GM12865 (cell line): ENCODE measurements around the gene SLC39A11.

Experiments used
- DNase-seq: peaks from one replicate; pipeline ENCODE4 v3.0.0; 2010; ENCODE audit warnings: low read depth
- H3K4me3 ChIP-seq: 2 replicates; pipeline ENCODE4 v1.5.1; 2011; ENCODE audit warnings: mild to moderate bottlenecking, low read depth, low read length, control low read depth
- TF ChIP-seq, protein P1 (sequence below): IDR thresholded peaks from 2 replicates; pipeline ENCODE4 v1.5.1; 2011; ENCODE audit warnings: low read length, control low read depth, low read depth, inconsistent platforms; ENCODE audit not compliant: insufficient read depth; ENCODE audit errors: missing control alignments

The SLC39A11 gene

DNA sequence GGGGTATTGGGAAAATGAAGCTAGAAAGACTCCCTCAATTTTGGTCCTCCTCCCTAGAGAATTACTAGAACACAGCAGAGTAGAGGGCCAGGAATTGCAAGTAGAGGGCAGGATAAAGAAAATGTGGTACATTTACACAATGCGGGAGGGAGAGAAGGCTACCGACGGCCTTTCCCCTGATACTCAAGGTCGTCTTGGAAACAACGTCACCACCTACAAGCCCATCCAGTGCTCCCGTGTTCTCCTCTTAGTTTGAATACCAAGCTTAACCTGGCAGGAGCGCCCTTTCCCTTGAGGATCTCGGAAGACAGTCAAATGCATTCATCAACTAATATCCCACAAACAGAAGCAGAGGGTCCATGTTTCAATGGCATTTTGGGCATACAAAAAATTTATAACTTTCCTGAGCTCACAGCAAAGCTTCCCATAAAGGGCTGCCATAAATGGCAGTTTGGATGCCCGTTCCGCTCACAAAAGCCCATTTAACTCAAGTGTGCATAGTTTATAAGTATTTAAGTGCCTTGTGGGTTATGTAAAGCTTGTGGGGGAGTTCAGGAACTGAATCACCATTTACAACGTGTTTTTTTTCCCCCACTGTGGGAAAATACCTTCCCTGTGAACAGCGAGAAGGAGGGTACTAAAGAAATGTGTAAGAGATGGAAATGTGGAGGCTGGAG, 414.6 kb downstream of the SLC39A11 start:
- no peak for DNase-seq
- no peak overlapping the region for H3K4me3 ChIP-seq
- TF ChIP-seq, protein P1, sequence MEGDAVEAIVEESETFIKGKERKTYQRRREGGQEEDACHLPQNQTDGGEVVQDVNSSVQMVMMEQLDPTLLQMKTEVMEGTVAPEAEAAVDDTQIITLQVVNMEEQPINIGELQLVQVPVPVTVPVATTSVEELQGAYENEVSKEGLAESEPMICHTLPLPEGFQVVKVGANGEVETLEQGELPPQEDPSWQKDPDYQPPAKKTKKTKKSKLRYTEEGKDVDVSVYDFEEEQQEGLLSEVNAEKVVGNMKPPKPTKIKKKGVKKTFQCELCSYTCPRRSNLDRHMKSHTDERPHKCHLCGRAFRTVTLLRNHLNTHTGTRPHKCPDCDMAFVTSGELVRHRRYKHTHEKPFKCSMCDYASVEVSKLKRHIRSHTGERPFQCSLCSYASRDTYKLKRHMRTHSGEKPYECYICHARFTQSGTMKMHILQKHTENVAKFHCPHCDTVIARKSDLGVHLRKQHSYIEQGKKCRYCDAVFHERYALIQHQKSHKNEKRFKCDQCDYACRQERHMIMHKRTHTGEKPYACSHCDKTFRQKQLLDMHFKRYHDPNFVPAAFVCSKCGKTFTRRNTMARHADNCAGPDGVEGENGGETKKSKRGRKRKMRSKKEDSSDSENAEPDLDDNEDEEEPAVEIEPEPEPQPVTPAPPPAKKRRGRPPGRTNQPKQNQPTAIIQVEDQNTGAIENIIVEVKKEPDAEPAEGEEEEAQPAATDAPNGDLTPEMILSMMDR = no peak

DNA sequence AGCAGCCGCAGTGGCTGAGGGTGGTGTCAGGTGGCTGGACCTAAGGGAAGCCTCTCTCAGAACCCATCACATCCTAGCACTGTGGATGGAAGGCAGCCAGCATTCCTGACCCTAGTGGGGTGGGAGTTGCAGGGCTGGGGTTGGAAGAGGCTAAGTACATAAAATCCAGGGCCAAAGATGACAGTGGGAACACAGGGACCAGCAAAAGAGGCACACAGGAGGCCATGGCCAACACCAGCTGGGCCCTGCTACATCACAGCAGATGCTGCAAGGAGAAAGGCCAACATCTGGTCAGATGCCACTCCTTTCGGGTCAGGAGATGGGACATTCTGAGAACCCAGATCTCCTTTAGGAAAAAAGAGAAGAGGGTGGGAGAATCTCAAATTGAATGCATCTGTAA, 415.4 kb downstream of the SLC39A11 start:
- TF ChIP-seq, protein P1 = no peak
- no peak for DNase-seq
- no peak overlapping the region for H3K4me3 ChIP-seq

DNA sequence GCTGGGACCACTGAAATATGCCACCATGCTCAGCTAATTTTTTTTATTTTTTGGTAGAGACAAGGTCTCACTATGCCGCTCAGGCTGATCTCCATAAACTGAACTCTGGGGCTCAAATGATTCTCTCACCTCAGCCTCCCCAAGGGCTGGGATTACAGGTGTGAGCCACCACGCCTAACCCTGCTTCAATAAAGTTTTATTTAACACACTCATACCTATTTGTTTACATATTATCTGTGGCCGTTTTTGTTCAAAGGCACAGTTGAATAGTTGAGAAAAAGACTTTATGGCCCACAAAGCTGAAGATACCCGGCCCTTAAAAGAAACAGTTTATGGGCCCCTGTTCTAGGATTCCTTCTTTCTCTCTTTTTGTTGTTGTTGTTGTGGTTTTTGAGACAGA, 419.8 kb downstream of the SLC39A11 start:
- DNase-seq = no peak
- H3K4me3 ChIP-seq = no peak overlapping the region
- TF ChIP-seq, protein P1 = no peak

GRCh38 chr17:72671016-72671415, 421.5 kb downstream of the SLC39A11 start:
- DNase-seq = no peak
- TF ChIP-seq, protein P1 = no peak
- H3K4me3 ChIP-seq = no peak overlapping the region

GRCh38 chr17:72667096-72668063, 425.1 kb downstream of the SLC39A11 start:
- no peak for DNase-seq
- no peak overlapping the region for H3K4me3 ChIP-seq
- TF ChIP-seq, protein P1 = no peak

- no peak for DNase-seq
Observed at GRCh38 chr17:72665852-72666851, 426.3 kb downstream of the SLC39A11 start.

More at GRCh38 chr17:72665852-72666851, 426.3 kb downstream of the SLC39A11 start:
- TF ChIP-seq, protein P1 = no peak
- H3K4me3 ChIP-seq = no peak overlapping the region
